Measurements from ENCODE around the gene CDC25B. TPM values are rescaled to one million over a fixed set of nuclear protein-coding genes. Genes with fewer than 3 reads are reported as not detected.
A peak's percentile ranks its signal among the peaks of the same experiment; 100 is the strongest.
"Not testable (repeated sequence)": the region's sequence is repeated elsewhere in the genome, so short reads cannot be mapped to it uniquely, and the experiment has no call there.

The CDC25B gene
- total RNA-seq, 1 experiment from 2014 or later: 69.6 TPM

GRCh38 chr20:3787324-3788014, 8.6 kb upstream of the CDC25B start:
- Mint-ChIP-seq H3K27ac (ENCODE audit: unreplicated experiment) (no peak overlapping the region), H3K4me1 (ENCODE audit: low read depth, unreplicated experiment) (peaks cover 21% of the 10 kb centered on the region), H3K36me3 (ENCODE audit: insufficient read depth, unreplicated experiment) (peaks cover 23% of the 10 kb centered on the region), H3K9me3 (ENCODE audit: low read depth, unreplicated experiment) (no peaks in the 10 kb centered on the region), H3K4me3 (ENCODE audit: low read depth, unreplicated experiment) (no peak overlapping the region), H3K27me3 (ENCODE audit: unreplicated experiment) (no peaks in the 10 kb centered on the region)
- intact Hi-C loops (cut with micrococcal nuclease; ENCODE audit: unreplicated experiment): loop anchor here (2.0 kb wide), 1 partner anchor 33 kb away; the partner anchor contains the start of gene AP5S1
- DNase-seq: no peak
- BruUV-seq (replicated peaks): no TSS peak
- TF ChIP-seq CTCF (IDR thresholded peaks at IDR 0.05; ENCODE audit: unreplicated experiment): no peak
- CTCF ChIA-PET: interaction anchor here (1.0 to 3.2 kb wide), 4 partner anchors 9 to 67 kb away, joined by 3 to 25 read pairs (median 3); partner anchors contain the start of genes AP5S1 and CDC25B

- Mint-ChIP-seq H3K4me3 (ENCODE audit: low read depth, unreplicated experiment) (no peak overlapping the region), H3K27me3 (ENCODE audit: unreplicated experiment) (no peaks in the 10 kb centered on the region), H3K4me1 (ENCODE audit: low read depth, unreplicated experiment) (peaks cover 12% of the 10 kb centered on the region), H3K9me3 (ENCODE audit: low read depth, unreplicated experiment) (no peaks in the 10 kb centered on the region), H3K27ac (ENCODE audit: unreplicated experiment) (peak overlapping the region; percentile 39), H3K36me3 (ENCODE audit: insufficient read depth, unreplicated experiment) (peaks cover 12% of the 10 kb centered on the region)
- CTCF ChIA-PET: interaction anchor here (0.6 kb wide), 1 partner anchor 62 kb away, joined by 3 read pairs; no protein-coding TSS in a partner anchor
- BruUV-seq (replicated peaks): no TSS peak
- intact Hi-C loops (cut with micrococcal nuclease; ENCODE audit: unreplicated experiment): no loop called here
- no peak for DNase-seq
- TF ChIP-seq CTCF (IDR thresholded peaks at IDR 0.05; ENCODE audit: unreplicated experiment): no peak
These were observed 7.4 kb upstream of the CDC25B start for GRCh38 chr20:3788685-3789155.

- intact Hi-C loops (cut with micrococcal nuclease; ENCODE audit: unreplicated experiment); H3K27ac Mint-ChIP-seq (ENCODE audit: unreplicated experiment); H3K9me3 Mint-ChIP-seq (ENCODE audit: low read depth, unreplicated experiment); DNase-seq; H3K4me3 Mint-ChIP-seq (ENCODE audit: low read depth, unreplicated experiment); BruUV-seq (replicated peaks); H3K36me3 Mint-ChIP-seq (ENCODE audit: insufficient read depth, unreplicated experiment); H3K27me3 Mint-ChIP-seq (ENCODE audit: unreplicated experiment): not testable (repeated sequence)
- CTCF ChIA-PET: interaction anchor here (0.6 kb wide), 2 partner anchors 25 to 61 kb away, joined by 3 read pairs; no protein-coding TSS in a partner anchor
- H3K4me1 Mint-ChIP-seq (ENCODE audit: low read depth, unreplicated experiment): peaks cover 11% of the 10 kb centered on the region
These were observed 6.9 kb upstream of the CDC25B start for GRCh38 chr20:3789201-3789600.

- H3K27ac Mint-ChIP-seq (ENCODE audit: unreplicated experiment); H3K27me3 Mint-ChIP-seq (ENCODE audit: unreplicated experiment); H3K4me3 Mint-ChIP-seq (ENCODE audit: low read depth, unreplicated experiment); H3K9me3 Mint-ChIP-seq (ENCODE audit: low read depth, unreplicated experiment); intact Hi-C loops (cut with micrococcal nuclease; ENCODE audit: unreplicated experiment); CTCF ChIA-PET; DNase-seq; BruUV-seq (replicated peaks): not testable (repeated sequence)
- Mint-ChIP-seq H3K36me3 (ENCODE audit: insufficient read depth, unreplicated experiment) (peaks cover 32% of the 10 kb centered on the region), H3K4me1 (ENCODE audit: low read depth, unreplicated experiment) (peaks cover 11% of the 10 kb centered on the region)
These were observed 1.9 kb upstream of the CDC25B start for GRCh38 chr20:3794168-3794567.

- intact Hi-C loops (cut with micrococcal nuclease; ENCODE audit: unreplicated experiment): no loop called here
- no TSS peak for BruUV-seq (replicated peaks)
- H3K4me3 Mint-ChIP-seq (ENCODE audit: low read depth, unreplicated experiment): peak overlapping the region; percentile 97
These were observed 1.2 kb upstream of the CDC25B start for GRCh38 chr20:3794701-3795420.

More at GRCh38 chr20:3794701-3795420, 1.2 kb upstream of the CDC25B start:
- CTCF ChIA-PET: no interaction called here
- TF ChIP-seq CTCF (IDR thresholded peaks at IDR 0.05; ENCODE audit: unreplicated experiment): no peak
- H3K9me3 Mint-ChIP-seq (ENCODE audit: low read depth, unreplicated experiment): no peaks in the 10 kb centered on the region
- H3K27me3 Mint-ChIP-seq (ENCODE audit: unreplicated experiment): no peaks in the 10 kb centered on the region
- H3K4me1 Mint-ChIP-seq (ENCODE audit: low read depth, unreplicated experiment): peaks cover 9% of the 10 kb centered on the region
- no peak overlapping the region for H3K27ac Mint-ChIP-seq (ENCODE audit: unreplicated experiment)
- no peak for DNase-seq
- peaks cover 37% of the 10 kb centered on the region for H3K36me3 Mint-ChIP-seq (ENCODE audit: insufficient read depth, unreplicated experiment)
